SK-N-SH treated with all-trans-retinoic acid at 6 μM for 48 hours (cell line): Measurements from ENCODE around the gene ACTG2.

Source experiments
- PATZ1 ChIP-seq: fragments of 250-450 bp; sonication (Bioruptor Pico); IDR thresholded peaks from 2 replicates; pipeline ENCODE4 v1.8.0; 2020; ENCODE audit warnings: mild to moderate bottlenecking, moderate library complexity, borderline replicate concordance
- POU6F1 ChIP-seq: fragments of 250-450 bp; sonication (Bioruptor Pico); IDR thresholded peaks from 2 replicates; pipeline ENCODE4 v1.8.0; 2021; ENCODE audit warnings: low read depth, mild to moderate bottlenecking, moderate library complexity, borderline replicate concordance

- TF ChIP-seq POU6F1 (CRISPR knock-in tag) (no peak), PATZ1 (CRISPR knock-in tag) (no peak)
These were observed 24.4 kb upstream of the ACTG2 start for GRCh38 chr2:73868204-73868978.
